Lower leg skin (tissue), 4 donors: ENCODE results near the gene POLR1D. TPM values are rescaled to one million over a fixed set of nuclear protein-coding genes. Genes with fewer than 3 reads are reported as not detected.
"Not testable (repeated sequence)": the region's sequence is repeated elsewhere in the genome, so short reads cannot be mapped to it uniquely, and the experiment has no call there.

Experiments
- DNase-seq, 2 donors: peaks; one replicate each; pipeline ENCODE4 v3.0.0-alpha.2; 2019; ENCODE audit warnings: low spot score in 2 of 2
- H3K4me3 ChIP-seq: fragments of 200-600 bp; sonication (generic); 2 replicates; pipeline ENCODE4 v1.5.1; 2017; ENCODE audit warnings: mild to moderate bottlenecking, low read depth; ENCODE audit not compliant: poor library complexity, severe bottlenecking
- CTCF ChIP-seq, 3 donors: fragments of 450-650 bp; IDR thresholded peaks; one replicate each; pipeline ENCODE4 v1.5.1; 2016; ENCODE audit warnings: antibody characterized with exemption in 3 of 3, mild to moderate bottlenecking in 3 of 3, moderate library complexity in 2 of 3
- POLR2A ChIP-seq, 2 donors: fragments of 450-650 bp; IDR thresholded peaks; one replicate each; pipeline ENCODE4 v1.6.1; 2016 to 2017; ENCODE audit warnings: antibody characterized with exemption in 2 of 2, mild to moderate bottlenecking in 1 of 2, moderate library complexity in 1 of 2
- WGBS, 2 donors: methylation state at CpG; one replicate each; pipeline ENCODE4 v1.1.5; 2018; 5-methylcytosine and 5-hydroxymethylcytosine counted together
- intact Hi-C: fragments of 100-400 bp; cut with DNase I; formaldehyde crosslinking; loops from one replicate; pipeline ENCODE4 v1.15.0; 2023; ENCODE audit warnings: low total_unique reads
- total RNA-seq, 4 donors: library from RNA; depleted of rRNA; stranded (reverse); fragments of >200 nt; gene quantifications; one replicate each; pipeline ENCODE4 v1.1.0, GENCODE V29; 2016

Gene POLR1D
- total RNA-seq, 4 donors from 2014 or later: 130 to 280 (median 214) TPM

- no peak for DNase-seq
- H3K4me3 ChIP-seq: no peak overlapping the region
- 52 to 56% methylated on average over 7 of the region's 7 CpGs for WGBS, 2 donors
- intact Hi-C loops: no loop called here
- TF ChIP-seq POLR2A (IDR thresholded peaks at IDR 0.05) (no peak), CTCF (IDR thresholded peaks at IDR 0.05) (no peak)
Measured at GRCh38 chr13:27622881-27623280, 1.2 kb downstream of the POLR1D start.

GRCh38 chr13:27624071-27624470 lies 2.4 kb downstream of the POLR1D start:
- intact Hi-C loops: no loop called here
- 83 to 93% methylated on average over 3 of the region's 3 CpGs for WGBS, 2 donors
- TF ChIP-seq POLR2A (IDR thresholded peaks at IDR 0.05) (no peak), CTCF (IDR thresholded peaks at IDR 0.05) (no peak)
- H3K4me3 ChIP-seq: no peak overlapping the region
- DNase-seq: no peak

GRCh38 chr13:27625839-27626238 lies 4.1 kb downstream of the POLR1D start:
- no peak for DNase-seq
- intact Hi-C loops: no loop called here
- TF ChIP-seq CTCF (IDR thresholded peaks at IDR 0.05): no peak
- TF ChIP-seq POLR2A (IDR thresholded peaks at IDR 0.05): no peak
- 72 to 80% methylated on average over 2 of the region's 2 CpGs for WGBS, 2 donors
- no peak overlapping the region for H3K4me3 ChIP-seq

- TF ChIP-seq POLR2A (IDR thresholded peaks at IDR 0.05) (no peak), CTCF (IDR thresholded peaks at IDR 0.05) (no peak)
- WGBS, 2 donors: 78 to 81% methylated on average over 3 of the region's 3 CpGs
- H3K4me3 ChIP-seq: no peak overlapping the region
- DNase-seq: no peak
- intact Hi-C loops: no loop called here
Measured at GRCh38 chr13:27627380-27627779, 5.7 kb downstream of the POLR1D start.

- TF ChIP-seq CTCF (IDR thresholded peaks at IDR 0.05) (no peak), POLR2A (IDR thresholded peaks at IDR 0.05) (no peak)
- WGBS, 2 donors: 84 to 92% methylated on average over 4 of the region's 4 CpGs
- no peak for DNase-seq
- intact Hi-C loops: no loop called here
- no peak overlapping the region for H3K4me3 ChIP-seq
Measured at GRCh38 chr13:27628081-27628480, 6.4 kb downstream of the POLR1D start.

GRCh38 chr13:27628766-27629165 lies 7.1 kb downstream of the POLR1D start:
- intact Hi-C loops, DNase-seq, H3K4me3 ChIP-seq: not testable (repeated sequence)
- WGBS, 2 donors: 93 to 99% methylated on average over 4 of the region's 4 CpGs
